Upper lobe of left lung (tissue), 6 donors: Measurements from ENCODE around the gene RGS7. TPM values are rescaled to one million over a fixed set of nuclear protein-coding genes. Genes with fewer than 3 reads are reported as not detected.
"Not testable (repeated sequence)": the region's sequence is repeated elsewhere in the genome, so short reads cannot be mapped to it uniquely, and the experiment has no call there.

Experiments used
- ATAC-seq, 2 donors: fragments of 200-7000 bp; cut with Tn5 transposase; one replicate each; pipeline ENCODE4 v1.9.1; 2022; ENCODE audit warnings: mild to moderate bottlenecking in 2 of 2, moderate library complexity in 2 of 2; ENCODE audit not compliant: low FRiP score in 2 of 2
- DNase-seq, 2 donors: peaks; one replicate each; pipeline ENCODE4 v3.0.0-alpha.2; 2019 to 2020
- H3K27ac ChIP-seq, 4 donors: fragments of 200-600 bp; sonication (generic); one replicate each; pipeline ENCODE4 v1.5.1; 2016 to 2019
- H3K27me3 ChIP-seq, 4 donors: fragments of 200-600 bp; sonication (generic); one replicate each; pipeline ENCODE4 v1.5.1; 2017 to 2019
- H3K36me3 ChIP-seq, 4 donors: fragments of 200-600 bp; sonication (generic); one replicate each; pipeline ENCODE4 v1.5.1; 2016 to 2019
- H3K4me1 ChIP-seq, 4 donors: fragments of 200-600 bp; sonication (generic); one replicate each; pipeline ENCODE4 v1.5.1; 2018 to 2019
- H3K4me3 ChIP-seq, 4 donors: fragments of 200-600 bp; sonication (generic); one replicate each; pipeline ENCODE4 v1.5.1; 2017 to 2019; ENCODE audit warnings: mild to moderate bottlenecking in 2 of 4, moderate library complexity in 1 of 4
- H3K9me3 ChIP-seq, 4 donors: fragments of 200-600 bp; sonication (generic); one replicate each; pipeline ENCODE4 v1.5.1; 2018 to 2019
- CTCF ChIP-seq, 6 experiments: fragments of 450-650 bp in 4 of 6; fragments of 200-600 bp in 2 of 6; sonication (generic) in 2 of 6; IDR thresholded peaks; one replicate each; pipeline ENCODE4 v1.5.1; 2016 to 2019; ENCODE audit warnings: antibody characterized with exemption in 6 of 6
- EP300 ChIP-seq, 4 donors: sonication (generic); formaldehyde crosslinking; IDR thresholded peaks; one replicate each; pipeline ENCODE4 v1.5.1; 2017; ENCODE audit warnings: antibody characterized with exemption in 4 of 4, control low read depth in 2 of 4
- POLR2A ChIP-seq, 4 donors: fragments of 450-650 bp; IDR thresholded peaks; one replicate each; pipeline ENCODE4 v1.5.1; 2016 to 2017; ENCODE audit warnings: antibody characterized with exemption in 4 of 4, mild to moderate bottlenecking in 2 of 4
- POLR2AphosphoS5 ChIP-seq, 2 donors: sonication (generic); formaldehyde crosslinking; IDR thresholded peaks; one replicate each; pipeline ENCODE4 v1.5.1; 2017; ENCODE audit warnings: antibody characterized with exemption in 2 of 2
- WGBS, 2 donors: methylation state at CpG; one replicate each; pipeline ENCODE4 v1.1.5; 2017 to 2018; 5-methylcytosine and 5-hydroxymethylcytosine counted together
- total RNA-seq, 6 donors: library from RNA; depleted of rRNA in 4 of 6; stranded (reverse); fragments of >200 nt in 4 of 6; gene quantifications; one replicate each; pipeline versions ENCODE4 v1.1.0 to v1.2.1, GENCODE V29; 2016 to 2021
- donor health status: DM: no; HTN: no; CAD: no; lungs with moderate emphysema.
- donor health status: DM: no; HTN: yes; CAD: no; lungs with severe emphysema.

RGS7 gene
- total RNA-seq, 6 donors from 2014 or later: 0.15 TPM; not detected in 5

- ATAC-seq: peak in 1 of 2 donors; percentile 42
- no peak for TF ChIP-seq POLR2A (IDR thresholded peaks at IDR 0.05)
- no peak for TF ChIP-seq EP300 (IDR thresholded peaks at IDR 0.05)
- TF ChIP-seq CTCF (IDR thresholded peaks at IDR 0.05): no peak
- no peak for TF ChIP-seq POLR2AphosphoS5 (IDR thresholded peaks at IDR 0.05)
- H3K27me3 ChIP-seq: no peaks in the 10 kb centered on the region
- no peaks in the 10 kb centered on the region for H3K4me1 ChIP-seq
- H3K4me3 ChIP-seq: no peak overlapping the region
- H3K36me3 ChIP-seq: no peaks in the 10 kb centered on the region
- no peak overlapping the region for H3K27ac ChIP-seq
- no peak for DNase-seq
- H3K9me3 ChIP-seq: no peaks in the 10 kb centered on the region
Measured at GRCh38 chr1:240739139-240739538, 617.9 kb downstream of the RGS7 start.

- no peaks in the 10 kb centered on the region for H3K36me3 ChIP-seq
- no peaks in the 10 kb centered on the region for H3K9me3 ChIP-seq
- 71 to 85% methylated on average over 6 of the region's 6 CpGs for WGBS, 2 donors
- no peaks in the 10 kb centered on the region for H3K4me1 ChIP-seq
- H3K27ac ChIP-seq: no peak overlapping the region
- H3K27me3 ChIP-seq: no peaks in the 10 kb centered on the region
- DNase-seq: no peak
- TF ChIP-seq CTCF (IDR thresholded peaks at IDR 0.05): no peak
- no peak for TF ChIP-seq EP300 (IDR thresholded peaks at IDR 0.05)
- TF ChIP-seq POLR2AphosphoS5 (IDR thresholded peaks at IDR 0.05): no peak
- TF ChIP-seq POLR2A (IDR thresholded peaks at IDR 0.05): no peak
- peak in 1 of 2 donors; percentile 70 for ATAC-seq
- H3K4me3 ChIP-seq: no peak overlapping the region
Measured at GRCh38 chr1:240737766-240738265, 619.2 kb downstream of the RGS7 start.

GRCh38 chr1:240737298-240737697 lies 619.7 kb downstream of the RGS7 start:
- TF ChIP-seq POLR2AphosphoS5 (IDR thresholded peaks at IDR 0.05) (no peak), POLR2A (IDR thresholded peaks at IDR 0.05) (no peak), CTCF (IDR thresholded peaks at IDR 0.05) (no peak), EP300 (IDR thresholded peaks at IDR 0.05) (no peak)
- Histone ChIP-seq H3K9me3 (no peaks in the 10 kb centered on the region), H3K36me3 (no peaks in the 10 kb centered on the region), H3K4me1 (no peaks in the 10 kb centered on the region), H3K27ac (no peak overlapping the region), H3K27me3 (no peaks in the 10 kb centered on the region), H3K4me3 (no peak overlapping the region)
- DNase-seq (no peak), ATAC-seq (peak in 1 of 2 donors; percentile 48)
- 86 to 88% methylated on average over 4 of the region's 4 CpGs for WGBS, 2 donors

- H3K4me1 ChIP-seq, DNase-seq, H3K27me3 ChIP-seq, H3K36me3 ChIP-seq, H3K4me3 ChIP-seq, ATAC-seq, H3K9me3 ChIP-seq, H3K27ac ChIP-seq: not testable (repeated sequence)
- 86 to 88% methylated on average over 3 of the region's 3 CpGs for WGBS, 2 donors
Measured at GRCh38 chr1:240734705-240735104, 622.3 kb downstream of the RGS7 start.

GRCh38 chr1:240734001-240734400 lies 623.0 kb downstream of the RGS7 start:
- H3K27ac ChIP-seq: no peak overlapping the region
- WGBS, 2 donors: 75 to 80% methylated on average over 3 of the region's 3 CpGs
- no peaks in the 10 kb centered on the region for H3K4me1 ChIP-seq

More at GRCh38 chr1:240734001-240734400, 623.0 kb downstream of the RGS7 start:
- Histone ChIP-seq H3K36me3 (no peaks in the 10 kb centered on the region), H3K27me3 (no peaks in the 10 kb centered on the region), H3K9me3 (no peaks in the 10 kb centered on the region), H3K4me3 (no peak overlapping the region)
- no peak for TF ChIP-seq POLR2A (IDR thresholded peaks at IDR 0.05)
- no peak for TF ChIP-seq POLR2AphosphoS5 (IDR thresholded peaks at IDR 0.05)
- TF ChIP-seq CTCF (IDR thresholded peaks at IDR 0.05): no peak
- TF ChIP-seq EP300 (IDR thresholded peaks at IDR 0.05): no peak
- ATAC-seq (no peak), DNase-seq (no peak)
